ENCODE results near the gene NPY.

The NPY gene

GRCh38 chr7:24283897-24284698, at the start of gene NPY:
Gene NPY (plus strand): TSS chr7:24284190. CDS start chr7:24285241, 1,051 bp downstream.
- ChIA-PET POLR2A (no interaction called here), CTCF (interaction anchor here (1.7 kb wide), 1 partner anchor 8 kb away, joined by 3 read pairs; no protein-coding TSS in a partner anchor)
- peak; percentile 31 for DNase-seq (ENCODE audit: extremely low spot score)
- TF ChIP-seq CTCF (IDR thresholded peaks at IDR 0.05; ENCODE audit: control extremely low read depth, extremely low read depth, low read depth, missing control alignments) = no peak

DNA sequence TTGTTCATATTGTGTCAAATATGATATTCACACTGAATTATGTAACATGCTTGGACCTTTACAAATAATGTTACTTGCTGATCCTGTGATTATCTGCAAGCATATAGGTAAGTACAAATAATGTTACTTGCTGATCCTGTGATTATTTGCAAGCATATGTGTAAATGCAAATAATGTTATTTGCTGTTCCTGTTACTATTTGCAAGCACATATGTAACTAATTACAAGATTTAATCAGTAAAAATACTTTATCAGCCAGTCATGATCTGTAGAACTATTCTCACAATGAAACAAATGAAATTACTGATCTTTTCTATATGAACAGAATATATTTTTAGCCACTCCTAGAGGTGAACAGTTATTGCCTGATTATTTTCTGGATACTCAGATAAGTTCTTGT, 44.7 kb upstream of the NPY start:
- ChIA-PET CTCF (no interaction called here), POLR2A (no interaction called here)
- TF ChIP-seq CTCF (IDR thresholded peaks at IDR 0.05; ENCODE audit: control extremely low read depth, extremely low read depth, low read depth, missing control alignments) = no peak
- DNase-seq (ENCODE audit: extremely low spot score) = no peak

DNA sequence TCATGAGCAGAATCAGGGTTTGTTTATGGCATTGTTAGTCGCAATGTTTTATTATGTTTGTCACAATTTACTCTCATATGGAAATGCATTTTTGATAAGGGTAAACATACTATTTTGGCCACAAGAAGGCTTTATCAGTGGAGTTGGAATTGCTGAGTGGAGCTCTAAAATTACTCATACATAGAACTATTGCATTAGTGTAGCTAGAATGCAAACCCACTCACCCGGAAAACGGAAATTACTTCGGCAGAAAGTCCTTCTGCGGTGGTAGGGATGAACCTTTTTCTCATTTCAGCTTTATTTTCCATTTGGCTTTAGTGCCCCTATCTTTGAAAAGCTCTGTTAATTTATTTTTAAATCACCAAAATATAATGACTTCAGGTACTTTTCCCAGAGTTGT, 42.8 kb upstream of the NPY start:
- POLR2A ChIA-PET = no interaction called here
- TF ChIP-seq CTCF (IDR thresholded peaks at IDR 0.05; ENCODE audit: control extremely low read depth, extremely low read depth, low read depth, missing control alignments) = no peak
- DNase-seq (ENCODE audit: extremely low spot score) = no peak
- CTCF ChIA-PET = interaction anchor here (0.9 kb wide), 1 partner anchor 13 kb away, joined by 3 read pairs; no protein-coding TSS in a partner anchor

DNA sequence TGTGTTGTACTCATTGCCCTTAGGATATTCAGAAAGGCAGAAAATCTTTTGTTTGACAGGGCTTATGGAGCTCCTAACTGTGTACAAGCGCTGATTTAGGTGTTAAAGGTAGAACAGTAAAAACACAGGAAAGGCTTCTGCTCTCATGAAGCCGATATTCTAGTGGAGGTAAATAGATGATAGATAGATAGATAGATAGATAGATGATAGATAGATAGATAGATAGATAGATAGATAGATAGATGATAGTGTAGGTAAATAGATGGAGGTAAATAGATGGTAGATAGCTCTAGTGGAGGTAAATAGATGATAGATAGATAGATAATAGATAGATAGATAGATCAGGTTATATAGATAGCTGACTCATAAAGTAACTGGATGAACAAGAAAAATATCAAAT, 39.4 kb upstream of the NPY start:
- TF ChIP-seq CTCF (IDR thresholded peaks at IDR 0.05; ENCODE audit: control extremely low read depth, extremely low read depth, low read depth, missing control alignments) = no peak
- POLR2A ChIA-PET = no interaction called here
- CTCF ChIA-PET = no interaction called here
- DNase-seq (ENCODE audit: extremely low spot score) = no peak

GRCh38 chr7:24245362-24245761, 38.6 kb upstream of the NPY start:
- ChIA-PET CTCF (no interaction called here), POLR2A (no interaction called here)
- peak; percentile 25 for DNase-seq (ENCODE audit: extremely low spot score)
- TF ChIP-seq CTCF (IDR thresholded peaks at IDR 0.05; ENCODE audit: control extremely low read depth, extremely low read depth, low read depth, missing control alignments) = no peak

DNA sequence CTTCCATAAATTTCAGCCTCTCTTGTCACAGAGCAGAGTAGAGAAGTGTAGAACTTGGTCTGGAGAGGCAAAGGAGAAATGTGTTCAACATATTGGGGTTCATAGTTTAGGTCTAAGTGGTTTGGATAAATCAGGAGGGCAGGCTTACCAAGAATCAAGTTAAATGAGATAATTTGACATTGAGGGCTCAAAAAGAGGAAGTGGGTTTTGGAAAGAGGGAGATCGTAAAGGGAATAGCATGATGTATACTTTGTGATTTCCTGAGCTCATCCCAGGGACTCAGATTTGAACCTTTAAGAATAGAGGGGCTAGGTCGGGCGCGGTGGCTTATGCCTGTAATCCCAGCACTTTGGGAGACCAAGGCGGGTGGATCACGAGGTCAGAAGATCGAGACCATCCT, 34.7 kb upstream of the NPY start:
- ChIA-PET CTCF (interaction anchor here (1.7 kb wide), 1 partner anchor 14 kb away, joined by 5 read pairs; no protein-coding TSS in a partner anchor), POLR2A (no interaction called here)
- TF ChIP-seq CTCF (IDR thresholded peaks at IDR 0.05; ENCODE audit: control extremely low read depth, extremely low read depth, low read depth, missing control alignments) = no peak
- DNase-seq (ENCODE audit: extremely low spot score) = no peak

Measured in GM10248 (cell line).